ENCODE data around the gene TOX3. TPM values are rescaled to one million over a fixed set of nuclear protein-coding genes. Genes with fewer than 3 reads are reported as not detected.

The TOX3 gene
- total RNA-seq, 1 donor from 2014 or later, result not detected

DNA sequence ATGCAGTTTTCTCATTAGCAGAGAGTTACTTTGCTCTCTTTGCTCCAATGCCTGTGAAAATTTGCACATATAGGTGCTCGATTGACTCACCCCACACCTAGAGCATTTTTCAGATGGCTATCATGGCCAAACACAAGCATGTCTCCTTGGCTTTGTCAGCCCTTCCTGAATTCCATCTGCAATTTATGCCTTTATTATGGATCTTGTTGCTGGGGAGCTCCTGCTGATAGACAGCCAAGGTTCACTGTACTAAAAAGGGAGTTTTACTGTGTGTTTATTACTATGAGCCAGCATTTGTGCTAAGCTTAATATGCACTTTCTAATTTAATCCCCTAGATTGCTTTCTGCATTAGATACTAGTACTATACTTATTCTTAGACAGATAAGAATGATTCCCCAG lies 93.3 kb downstream of the TOX3 start:
- intact Hi-C loops (cut with micrococcal nuclease), result no loop called here

GRCh38 chr16:52451971-52452421 lies 94.9 kb downstream of the TOX3 start:
- intact Hi-C loops (cut with micrococcal nuclease), result no loop called here

GRCh38 chr16:52450916-52451315 lies 96.0 kb downstream of the TOX3 start:
- intact Hi-C loops (cut with micrococcal nuclease), result no loop called here

DNA sequence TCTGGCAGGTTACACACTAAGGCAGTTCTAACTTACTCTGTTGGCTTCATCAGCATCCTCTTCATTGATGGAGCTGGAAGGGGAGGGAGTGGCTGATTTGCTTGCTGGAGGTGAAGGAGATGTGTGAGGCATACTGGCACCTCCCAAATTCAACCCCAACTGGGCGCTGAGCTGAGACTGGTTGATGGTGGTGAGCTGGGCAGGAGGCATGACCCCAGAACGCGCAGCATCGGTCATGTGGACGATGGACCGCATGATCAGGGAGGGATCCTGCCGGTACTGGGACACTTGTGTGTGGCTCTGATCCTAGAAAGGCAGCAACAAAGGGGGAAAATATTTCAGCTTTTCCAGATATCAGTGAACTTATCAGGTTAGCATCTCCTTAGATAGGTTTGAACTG lies 96.7 kb downstream of the TOX3 start:
- intact Hi-C loops (cut with micrococcal nuclease), result no loop called here

- intact Hi-C loops (cut with micrococcal nuclease), result no loop called here
These were observed 100.9 kb downstream of the TOX3 start for GRCh38 chr16:52446080-52446479.

DNA sequence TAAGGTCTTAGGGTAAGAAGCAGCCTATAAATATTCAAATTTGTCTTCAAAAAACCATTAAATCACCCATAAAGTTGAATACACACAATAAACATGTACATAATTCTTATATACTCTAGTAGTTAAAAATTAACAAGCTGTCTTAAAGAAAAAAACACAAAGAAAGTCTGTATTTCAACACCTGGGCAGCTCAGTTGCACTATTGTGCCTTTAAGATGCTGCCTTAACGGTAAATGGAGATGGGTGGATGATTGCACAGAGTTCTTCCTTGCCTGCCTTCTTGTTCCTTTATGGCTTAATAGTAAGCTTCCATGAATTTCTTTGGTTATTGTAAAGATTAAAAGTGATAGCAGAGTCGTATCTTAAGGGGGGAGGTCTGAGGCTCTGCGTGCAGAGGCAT lies 105.1 kb downstream of the TOX3 start:
- intact Hi-C loops (cut with micrococcal nuclease), result no loop called here

DNA sequence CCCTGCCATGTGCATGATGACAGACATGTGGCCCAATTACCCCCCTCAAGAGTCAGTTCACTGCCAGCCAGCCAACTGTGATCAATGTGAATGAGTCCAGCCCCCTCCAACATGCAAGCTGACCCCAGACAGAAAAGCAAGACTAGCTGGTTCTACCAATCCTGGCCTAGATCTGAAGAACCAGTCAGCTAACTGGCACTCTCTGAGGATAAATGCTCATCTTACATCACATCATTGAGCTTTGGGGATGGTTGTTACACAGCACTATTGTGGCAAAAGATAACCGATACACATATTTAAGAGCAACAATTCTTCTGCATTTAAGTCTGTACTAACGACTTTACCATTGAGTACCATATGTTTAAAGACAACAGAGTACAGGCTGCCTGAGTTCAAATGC lies 106.7 kb downstream of the TOX3 start:
- intact Hi-C loops (cut with micrococcal nuclease), result no loop called here

DNA sequence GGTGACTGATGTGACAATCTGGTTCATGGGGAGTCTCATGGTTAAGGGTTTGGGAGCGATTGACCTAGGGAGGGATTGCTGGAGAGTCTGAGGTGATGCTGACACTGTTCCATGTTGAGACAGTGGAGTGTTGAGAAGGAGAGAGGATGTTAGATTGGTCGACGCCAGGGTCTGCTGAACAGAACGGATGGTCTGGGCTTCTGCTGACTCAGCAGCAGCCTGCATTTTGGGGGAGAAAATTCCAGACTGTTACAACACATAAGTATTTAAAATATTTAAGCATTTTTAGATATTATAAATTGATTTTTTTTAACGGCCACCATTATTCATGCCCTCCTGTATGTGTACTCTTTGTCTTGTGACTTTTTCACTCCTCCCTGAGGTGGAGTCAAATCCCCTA lies 107.2 kb downstream of the TOX3 start:
- intact Hi-C loops (cut with micrococcal nuclease), result no loop called here

DNA sequence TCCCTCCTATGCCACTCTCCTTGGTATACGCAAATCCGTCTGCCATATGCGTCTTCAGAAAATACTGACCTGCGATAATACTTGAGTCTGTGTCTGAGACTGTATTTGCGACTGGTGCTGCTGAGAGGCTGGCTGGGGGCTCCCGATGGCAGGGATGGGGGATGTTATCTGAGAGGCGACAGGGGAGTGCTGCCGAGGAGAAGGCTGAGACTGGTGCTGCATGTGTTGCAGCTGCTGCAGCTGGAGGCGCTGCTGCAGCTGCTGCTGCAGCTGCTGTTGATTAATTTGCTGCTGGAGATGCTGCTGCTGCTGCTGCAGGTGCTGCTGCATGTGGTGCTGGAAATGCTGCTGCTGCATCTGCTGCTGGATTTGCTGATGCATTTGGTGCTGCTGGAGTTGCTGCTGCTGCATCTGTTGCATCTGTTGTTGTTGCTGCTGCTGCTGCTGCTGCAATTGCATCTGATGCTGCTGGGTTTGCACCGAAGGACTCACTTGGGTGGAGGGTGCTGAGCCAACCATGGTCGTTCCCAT lies 107.7 kb downstream of the TOX3 start:
- intact Hi-C loops (cut with micrococcal nuclease), result no loop called here

DNA sequence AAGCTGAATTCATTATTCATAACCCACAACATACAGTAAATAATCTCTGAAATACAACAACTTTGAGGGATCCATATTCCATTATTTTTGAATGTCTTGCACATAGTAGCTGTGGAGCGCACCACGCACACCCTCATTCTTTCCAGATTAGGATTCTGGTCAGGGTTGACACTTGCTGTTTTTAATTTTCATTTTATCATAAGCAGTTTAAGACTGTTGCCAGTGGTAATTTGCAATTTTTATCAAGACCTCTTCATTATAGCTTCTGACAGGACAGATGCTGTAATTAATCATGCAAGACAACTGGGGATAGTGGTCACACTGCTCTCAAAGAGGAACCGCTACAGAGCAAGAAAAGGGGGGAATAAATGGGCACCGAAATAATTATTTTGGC lies 109.7 kb downstream of the TOX3 start:
- intact Hi-C loops (cut with micrococcal nuclease), result no loop called here

GRCh38 chr16:52436339-52437276 lies 110.3 kb downstream of the TOX3 start:
- intact Hi-C loops (cut with micrococcal nuclease), result no loop called here

GRCh38 chr16:52434224-52434623 lies 112.7 kb downstream of the TOX3 start:
- intact Hi-C loops (cut with micrococcal nuclease), result no loop called here

DNA sequence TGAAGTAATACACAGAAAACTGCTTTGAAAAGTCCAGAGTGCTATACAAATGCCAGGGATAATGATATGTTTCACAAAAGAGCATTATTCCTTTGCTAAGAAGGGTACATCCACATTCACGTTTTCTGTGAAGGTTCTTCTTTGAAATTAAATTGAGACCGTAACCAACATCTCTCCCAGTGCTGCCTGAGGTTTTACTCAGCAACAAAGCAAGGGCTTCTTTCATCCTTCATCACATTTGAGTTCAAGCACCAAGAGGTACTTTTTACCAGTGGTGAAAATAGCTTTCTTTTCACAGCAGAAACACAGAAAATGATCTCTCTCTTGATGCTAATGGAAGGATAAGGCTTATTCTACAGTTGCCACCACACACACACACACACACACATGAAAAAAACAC lies 113.3 kb downstream of the TOX3 start:
- intact Hi-C loops (cut with micrococcal nuclease), result no loop called here

DNA sequence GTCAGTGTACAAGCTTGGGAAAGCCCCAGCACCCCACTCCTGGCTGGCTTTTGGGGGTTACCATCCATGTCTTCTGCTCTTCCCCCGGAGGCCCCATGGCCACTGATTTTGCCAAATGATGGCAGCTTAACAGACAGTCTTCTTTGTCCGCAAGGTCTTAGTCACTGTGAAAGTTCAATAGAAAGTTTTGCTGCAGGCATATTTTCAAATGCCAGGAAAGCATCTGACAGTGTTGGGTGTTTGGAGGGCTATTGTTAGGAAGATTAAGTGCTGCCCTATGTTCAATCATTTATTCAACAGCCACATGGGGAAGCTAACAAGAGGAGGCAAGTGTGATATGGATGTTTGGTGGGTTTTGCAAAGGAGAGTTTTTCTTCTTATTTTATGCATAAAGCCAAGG lies 122.4 kb downstream of the TOX3 start:
- intact Hi-C loops (cut with micrococcal nuclease), result no loop called here

DNA sequence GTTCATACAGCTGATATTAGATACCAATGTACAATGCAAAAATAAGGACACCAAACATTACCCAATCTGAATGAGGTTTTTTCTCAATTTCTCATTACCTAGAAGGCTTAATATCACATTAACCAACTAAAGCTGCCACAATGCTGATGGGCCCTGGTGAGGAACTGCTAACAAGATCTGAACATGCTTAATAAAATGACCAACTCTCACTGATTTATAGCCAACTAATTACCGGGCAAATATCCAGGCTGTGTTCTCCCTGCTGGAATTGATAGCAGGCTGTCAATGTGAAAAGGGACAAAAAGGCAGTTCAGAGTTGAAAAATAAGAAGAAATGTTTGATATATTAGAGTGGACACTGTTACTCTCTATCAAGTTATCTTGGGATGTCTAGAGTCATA lies 124.6 kb downstream of the TOX3 start:
- intact Hi-C loops (cut with micrococcal nuclease), result no loop called here

GRCh38 chr16:52418201-52418600 lies 128.7 kb downstream of the TOX3 start:
- intact Hi-C loops (cut with micrococcal nuclease), result no loop called here

DNA sequence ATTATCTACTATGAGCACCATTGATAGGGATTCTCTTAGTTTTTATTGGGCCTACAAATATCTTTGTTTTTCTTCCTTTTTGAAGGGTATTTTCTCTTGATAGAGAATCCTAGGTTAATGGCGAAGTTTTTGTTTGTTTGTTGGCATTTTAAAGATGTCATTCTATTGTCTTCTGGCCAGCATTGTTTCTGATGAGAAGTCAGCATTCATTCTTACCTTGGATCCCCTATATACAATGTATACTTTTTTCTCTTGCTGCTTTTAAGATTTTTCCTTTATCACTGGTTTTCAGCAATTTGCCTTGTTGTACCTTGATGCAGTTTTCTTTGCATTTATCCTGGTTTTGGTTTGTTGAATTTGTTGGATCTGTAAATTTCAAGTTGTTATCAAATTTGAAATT lies 130.1 kb downstream of the TOX3 start:
- intact Hi-C loops (cut with micrococcal nuclease), result no loop called here

- intact Hi-C loops (cut with micrococcal nuclease), result no loop called here
These were observed 135.9 kb downstream of the TOX3 start for GRCh38 chr16:52411011-52411410.

DNA sequence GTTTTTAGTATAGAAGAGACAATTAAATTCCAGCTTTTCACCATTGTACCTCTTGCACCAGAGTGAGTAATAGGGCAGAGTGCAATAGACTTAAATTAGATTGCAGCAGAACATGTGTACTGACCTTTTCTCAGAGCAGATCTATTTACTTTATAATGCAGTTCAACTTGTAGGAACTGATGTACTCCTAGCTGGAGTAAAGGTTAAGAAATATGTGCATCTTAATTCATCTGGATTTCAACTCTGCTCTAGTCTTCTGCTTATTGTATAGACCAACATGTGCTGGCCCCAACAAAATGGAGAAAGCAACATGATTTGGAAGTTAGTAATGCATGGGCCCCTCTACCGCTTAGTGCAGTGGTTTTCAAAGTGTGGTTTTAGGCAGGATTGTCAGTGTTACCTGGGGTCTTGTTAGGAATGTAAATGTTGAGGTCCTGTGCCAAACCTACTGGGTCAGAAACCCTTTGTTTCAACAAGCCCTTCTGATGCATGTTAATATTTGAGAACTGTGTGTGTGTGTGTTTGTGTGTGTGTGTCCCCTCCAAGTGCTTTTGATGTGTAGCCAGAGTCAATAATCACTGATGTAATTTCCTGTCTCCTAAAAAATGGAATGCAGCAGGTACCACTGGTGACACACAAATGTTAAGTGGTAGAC lies 138.6 kb downstream of the TOX3 start:
- intact Hi-C loops (cut with micrococcal nuclease), result no loop called here

DNA sequence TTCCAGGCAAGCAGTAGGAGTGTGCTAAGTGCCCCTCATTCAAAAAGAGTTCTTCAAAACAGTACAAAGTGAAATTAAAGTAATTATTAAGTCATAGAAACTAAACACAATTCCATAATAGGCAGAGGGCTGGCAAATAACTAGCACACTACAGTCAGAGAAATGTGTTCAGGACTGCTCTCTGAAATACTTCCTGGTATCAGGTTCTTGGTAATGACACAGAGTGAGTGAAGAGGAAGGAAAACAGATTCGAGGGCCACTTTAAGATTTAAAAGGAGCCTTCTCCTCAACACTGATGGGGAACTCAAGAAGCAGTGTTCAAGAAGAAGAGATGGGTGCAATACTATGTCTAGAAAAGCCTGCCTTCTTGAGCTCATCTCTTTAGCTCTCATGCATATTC lies 139.2 kb downstream of the TOX3 start:
- intact Hi-C loops (cut with micrococcal nuclease), result no loop called here

GRCh38 chr16:52405441-52405840 lies 141.5 kb downstream of the TOX3 start:
- intact Hi-C loops (cut with micrococcal nuclease), result no loop called here

GRCh38 chr16:52404546-52404945 lies 142.4 kb downstream of the TOX3 start:
- intact Hi-C loops (cut with micrococcal nuclease), result no loop called here

Measured in T-helper 2 cell treated with Interferon-gamma antibody and Interleukin-4, amounts not matched to agents 100 ng/mL and 5 ng/mL, for 36 hours (primary cell).